A549 (cell line): ENCODE measurements around the gene CCDC102B. TPM values are rescaled to one million over a fixed set of nuclear protein-coding genes. Genes with fewer than 3 reads are reported as not detected.

ENCODE experiments used
- ATAC-seq, 2 experiments: fragments of 200-7000 bp in 1 of 2; fragments of >200 bp in 1 of 2; cut with Nextera tagmentation in 1 of 2; cut with Tn5 transposase in 1 of 2; 3 replicates each; pipeline versions ENCODE4 v1.8.0 to v1.9.1; 2018 to 2020; ENCODE audit warnings: mild to moderate bottlenecking in 1 of 2, moderate library complexity in 1 of 2
- CTCF ChIA-PET: fragments of 300-600 bp; sonication (Branson Sonifier 250); formaldehyde crosslinking; extraction: SDS; loops from one replicate; lab custom pipeline; 2021; ENCODE audit warnings: antibody characterized with exemption, inconsistent platforms; lab: Yijun Ruan, JAX
- POLR2A ChIA-PET: fragments of 350-600 bp; formaldehyde crosslinking; extraction: SDS; loops from one replicate; lab custom pipeline; 2021; ENCODE audit warnings: antibody characterized with exemption, inconsistent platforms; lab: Yijun Ruan, JAX
- DNase-seq, 2 experiments: peaks; one replicate each; pipeline versions ENCODE4 v3.0.0 to v3.0.0-alpha.2; 2011 to 2016; ENCODE audit warnings: low read depth in 1 of 2, low spot score in 1 of 2
- FAIRE-seq: peaks from 2 replicates; lab custom pipeline; 2011; peaks lifted over from hg19 to GRCh38; lab: Jason Lieb, UNC
- H3K27ac ChIP-seq, 2 experiments: fragments of >200 bp; sonication (Bioruptor Twin); formaldehyde crosslinking; 3 replicates each; pipeline ENCODE4 v1.5.1; 2016 to 2017
- H3K4me1 ChIP-seq: fragments of >200 bp; sonication (Bioruptor Twin); formaldehyde crosslinking; 3 replicates; pipeline ENCODE4 v1.6.1; 2016
- H3K4me2 ChIP-seq: fragments of >200 bp; sonication (Bioruptor Twin); formaldehyde crosslinking; 3 replicates; pipeline ENCODE4 v1.6.1; 2016
- H3K4me3 ChIP-seq: fragments of >200 bp; sonication (Bioruptor Twin); formaldehyde crosslinking; 3 replicates; pipeline ENCODE4 v1.5.1; 2016
- H3K9me3 ChIP-seq: fragments of >200 bp; sonication (Bioruptor Twin); formaldehyde crosslinking; 3 replicates; pipeline ENCODE4 v1.6.1; 2016
- ATOH8 ChIP-seq: fragments of 250-450 bp; sonication (Bioruptor Pico); IDR thresholded peaks from 2 replicates; pipeline ENCODE4 v1.5.0; 2020; ENCODE audit warnings: low read depth, mild to moderate bottlenecking, moderate library complexity
- BCL3 ChIP-seq: fragments of >200 bp; sonication (Bioruptor Twin); formaldehyde crosslinking; IDR thresholded peaks from 3 replicates; pipeline ENCODE4 v1.6.1; 2016
- BHLHE40 ChIP-seq: IDR thresholded peaks from 2 replicates; pipeline ENCODE4 v1.6.1; 2012; ENCODE audit warnings: low read depth, low read length, inconsistent platforms
- CBX2 ChIP-seq: fragments of 200-600 bp; sonication (generic); IDR thresholded peaks from 2 replicates; pipeline ENCODE4 v1.6.1; 2016; ENCODE audit warnings: low read depth, mild to moderate bottlenecking, borderline replicate concordance
- CHD2 ChIP-seq: fragments of 150-350 bp; IDR thresholded peaks from 2 replicates; pipeline ENCODE4 v1.6.1; 2014; ENCODE audit warnings: low read length; ENCODE audit not compliant: partially characterized antibody
- EHF ChIP-seq: fragments of 250-450 bp; sonication (Bioruptor Pico); IDR thresholded peaks from 2 replicates; pipeline ENCODE4 v1.5.0; 2020; ENCODE audit warnings: mild to moderate bottlenecking
- ESRRA ChIP-seq: fragments of 150-350 bp; IDR thresholded peaks from 2 replicates; pipeline ENCODE4 v1.6.1; 2014; ENCODE audit warnings: mild to moderate bottlenecking, low read length, borderline replicate concordance
- FOSL2 ChIP-seq, 2 experiments: fragments of 450-650 bp in 1 of 2; fragments of >200 bp in 1 of 2; sonication (Bioruptor Twin) in 1 of 2; formaldehyde crosslinking; IDR thresholded peaks; 2 replicates each; pipeline versions ENCODE4 v1.5.0 to v1.6.1; 2016 to 2020; ENCODE audit warnings: mild to moderate bottlenecking in 1 of 2, moderate library complexity in 1 of 2
- FOXS1 ChIP-seq: fragments of 250-450 bp; sonication (Bioruptor Pico); IDR thresholded peaks from 2 replicates; pipeline ENCODE4 v1.5.0; 2020; ENCODE audit warnings: mild to moderate bottlenecking, moderate library complexity
- GATA3 ChIP-seq: IDR thresholded peaks from 2 replicates; pipeline ENCODE4 v1.6.1; 2012; ENCODE audit warnings: borderline replicate concordance
- HES2 ChIP-seq: fragments of >200 bp; sonication (Bioruptor Twin); formaldehyde crosslinking; IDR thresholded peaks from 2 replicates; pipeline ENCODE4 v1.6.1; 2016
- HMGXB4 ChIP-seq: fragments of 250-450 bp; sonication (Bioruptor Pico); IDR thresholded peaks from 2 replicates; pipeline ENCODE4 v1.5.0; 2021; ENCODE audit warnings: mild to moderate bottlenecking, moderate library complexity, borderline replicate concordance
- HOXA7 ChIP-seq: fragments of 250-450 bp; sonication (Bioruptor Pico); IDR thresholded peaks from 2 replicates; pipeline ENCODE4 v1.5.0; 2020; ENCODE audit warnings: mild to moderate bottlenecking, moderate library complexity
- MAFK ChIP-seq: fragments of 450-650 bp; IDR thresholded peaks from 2 replicates; pipeline ENCODE4 v1.6.1; 2014; ENCODE audit not compliant: partially characterized antibody
- MAX ChIP-seq: IDR thresholded peaks from 2 replicates; pipeline ENCODE4 v1.6.1; 2012
- MYC ChIP-seq: IDR thresholded peaks from 2 replicates; pipeline ENCODE4 v1.6.1; 2012; ENCODE audit warnings: mild to moderate bottlenecking, inconsistent platforms, low read length, improper control_type of control experiment, borderline replicate concordance
- NR3C1 ChIP-seq: fragments of >200 bp; sonication (Bioruptor Twin); formaldehyde crosslinking; IDR thresholded peaks from 3 replicates; pipeline ENCODE4 v1.6.1; 2017
- PHF8 ChIP-seq: fragments of 200-600 bp; sonication (generic); IDR thresholded peaks from 2 replicates; pipeline ENCODE4 v1.6.1; 2016; ENCODE audit warnings: low read depth, mild to moderate bottlenecking, antibody characterized with exemption, moderate library complexity, borderline replicate concordance
- RAD21 ChIP-seq, 2 experiments: fragments of >200 bp in 1 of 2; sonication (Bioruptor Twin) in 1 of 2; formaldehyde crosslinking in 1 of 2; IDR thresholded peaks in 1 of 2; conservative IDR thresholded peaks in 1 of 2; 2 replicates in 1 of 2; 3 replicates in 1 of 2; pipeline ENCODE4 v1.6.1; 2012 to 2018; ENCODE audit warnings: inconsistent platforms in 1 of 2
- RCOR1 ChIP-seq: fragments of 150-350 bp; IDR thresholded peaks from 2 replicates; pipeline ENCODE4 v1.6.1; 2014; ENCODE audit warnings: antibody characterized with exemption, low read length, low read depth
- REST ChIP-seq: fragments of 200-600 bp; sonication (generic); IDR thresholded peaks from 2 replicates; pipeline ENCODE4 v1.6.1; 2016; ENCODE audit warnings: antibody characterized with exemption, mild to moderate bottlenecking, moderate library complexity
- RFX5 ChIP-seq: fragments of 450-650 bp; IDR thresholded peaks from 2 replicates; pipeline ENCODE4 v1.7.1; 2014; ENCODE audit warnings: antibody characterized with exemption, mild to moderate bottlenecking, moderate library complexity
- SREBF2 ChIP-seq: fragments of 450-650 bp; IDR thresholded peaks from 2 replicates; pipeline ENCODE4 v1.6.1; 2014; ENCODE audit warnings: mild to moderate bottlenecking, moderate library complexity
- TP53 ChIP-seq: fragments of 250-450 bp; sonication (Bioruptor Pico); IDR thresholded peaks from 2 replicates; pipeline ENCODE4 v1.5.0; 2021; ENCODE audit warnings: mild to moderate bottlenecking, moderate library complexity
- USF2 ChIP-seq: fragments of 450-650 bp; IDR thresholded peaks from 2 replicates; pipeline ENCODE4 v1.6.1; 2014; ENCODE audit warnings: antibody characterized with exemption
- ZFP36 ChIP-seq: fragments of 450-650 bp; IDR thresholded peaks from 2 replicates; pipeline ENCODE4 v1.6.1; 2014; ENCODE audit warnings: borderline replicate concordance; ENCODE audit not compliant: partially characterized antibody
- ZSCAN20 ChIP-seq: fragments of 250-450 bp; sonication (Bioruptor Pico); IDR thresholded peaks from 2 replicates; pipeline ENCODE4 v1.8.0; 2022; ENCODE audit warnings: mild to moderate bottlenecking, moderate library complexity
- WGBS: methylation state at CpG from one replicate; pipeline ENCODE4 v1.1.6; 2017; ENCODE audit errors: missing lambda C conversion rate; 5-methylcytosine and 5-hydroxymethylcytosine counted together
- polyA minus RNA-seq: library from RNA; depleted of rRNA, polyadenylated mRNA; stranded (reverse); fragments of >200 nt; gene quantifications from 2 replicates; pipeline ENCODE4 v1.2.3, GENCODE V29; 2011; rRNA and poly(A)+ RNA removed
- polyA plus RNA-seq, 4 experiments: library from polyadenylated mRNA; depleted of rRNA in 3 of 4; stranded (reverse); fragments of >200 nt; fragmentation: RNase III in 1 of 4; extraction: RNeasy Plus Mini Kit Qiagen cat#74134 plus additional on column Dnase treatment in 1 of 4; gene quantifications; 2 replicates in 3 of 4; 3 replicates in 1 of 4; pipeline ENCODE4 v1.2.3, GENCODE V29; 2011 to 2017

CCDC102B gene
- 1.2 and 1.6 TPM in 2 replicates for polyA plus RNA-seq (2011; rRNA removed)
- 0.79 and 0.89 TPM in 2 replicates for polyA plus RNA-seq (2012; cell fraction: cytosol; rRNA removed)
- 0.40 and 0.42 TPM in 2 replicates for polyA plus RNA-seq (2012; cell fraction: nucleus; rRNA removed)
- 0.58 to 1.4 TPM (median 1.2 TPM) in 3 replicates for polyA plus RNA-seq (2017; fragmentation: RNase III; extraction: RNeasy Plus Mini Kit Qiagen cat#74134 plus additional on column Dnase treatment)
- 0.29 and 0.44 TPM in 2 replicates for polyA minus RNA-seq

GRCh38 chr18:68797871-68798270 lies at the start of gene CCDC102B:
CCDC102B (plus strand) TSS chr18:68798080; CDS start chr18:68836764, 38,684 bp downstream.
- Histone ChIP-seq H3K4me2 (no peak within 1 kb of the TSS), H3K9me3 (no peaks in the 10 kb centered on the region), H3K4me3 (no peak within 1 kb of the TSS), H3K4me1 (no peaks in the 10 kb centered on the region), H3K27ac (no peak within 1 kb of the TSS)
- ChIA-PET POLR2A (no interaction called here), CTCF (no interaction called here)
- DNase-seq (no peak), FAIRE-seq (no peak), ATAC-seq (no peak)
- no peak for TF ChIP-seq RCOR1
- no peak for TF ChIP-seq MAX
- no peak for TF ChIP-seq CHD2
- no peak for TF ChIP-seq HES2
- no peak for TF ChIP-seq RFX5
- no peak for TF ChIP-seq BHLHE40
- TF ChIP-seq ATOH8 (CRISPR knock-in tag), result no peak
- no peak for TF ChIP-seq MAFK
- no peak for TF ChIP-seq HOXA7
- no peak for TF ChIP-seq PHF8
- TF ChIP-seq ESRRA, result no peak
- TF ChIP-seq FOSL2 (IDR thresholded peaks at IDR 0.05), result no peak
- no peak for TF ChIP-seq FOSL2 (CRISPR knock-in tag; IDR thresholded peaks at IDR 0.05)
- TF ChIP-seq ZFP36, result no peak
- TF ChIP-seq RAD21 (conservative IDR thresholded peaks at IDR 0.05 in 1 of 2, IDR thresholded peaks at IDR 0.05 in 1 of 2), result no peak
- no peak for TF ChIP-seq GATA3
- TF ChIP-seq SREBF2, result no peak
- no peak for TF ChIP-seq MYC
- TF ChIP-seq EHF, result no peak
- TF ChIP-seq NR3C1, result no peak
- TF ChIP-seq USF2, result no peak
- 38% methylated on average over 1 of the region's 1 CpG for WGBS

GRCh38 chr18:68757126-68757525 lies 40.8 kb upstream of the CCDC102B start:
- WGBS, result 36% methylated on average over 1 of the region's 1 CpG
- H3K9me3 ChIP-seq, result no peaks in the 10 kb centered on the region
- TF ChIP-seq BCL3, result no peak
- TF ChIP-seq RCOR1, result no peak
- TF ChIP-seq CBX2, result no peak
- FAIRE-seq, result no peak
- ATAC-seq, result no peak
- ChIA-PET POLR2A (no interaction called here), CTCF (no interaction called here)
- H3K4me1 ChIP-seq, result no peaks in the 10 kb centered on the region
- no peak overlapping the region for H3K4me3 ChIP-seq
- H3K27ac ChIP-seq, result no peak overlapping the region
- no peak for DNase-seq
- H3K4me2 ChIP-seq, result no peak overlapping the region

GRCh38 chr18:68759308-68759707 lies 38.6 kb upstream of the CCDC102B start:
- H3K9me3 ChIP-seq, result no peaks in the 10 kb centered on the region
- DNase-seq (no peak), FAIRE-seq (no peak), ATAC-seq (no peak)
- no peak overlapping the region for H3K4me2 ChIP-seq
- H3K4me1 ChIP-seq, result no peaks in the 10 kb centered on the region
- CTCF ChIA-PET, result no interaction called here
- WGBS, result 13% methylated on average over 2 of the region's 2 CpGs
- no peak overlapping the region for H3K27ac ChIP-seq
- POLR2A ChIA-PET, result no interaction called here
- H3K4me3 ChIP-seq, result no peak overlapping the region
- TF ChIP-seq TP53 (CRISPR knock-in tag) (no peak), FOXS1 (CRISPR knock-in tag) (no peak), GATA3 (no peak), REST (no peak), ZSCAN20 (CRISPR knock-in tag) (no peak), HMGXB4 (no peak)
